RWPE2 (cell line): ENCODE measurements around the gene PON2.

Source experiments
- ATAC-seq: fragments of 200-7000 bp; cut with Tn5 transposase; 3 replicates; pipeline ENCODE4 v1.9.1; 2021; ENCODE audit warnings: low read depth
- DNase-seq: peaks from one replicate; pipeline ENCODE4 v3.0.0-alpha.2; 2020; ENCODE audit warnings: low spot score
- H3K27ac ChIP-seq: fragments of 450-650 bp; 2 replicates; pipeline ENCODE4 v1.5.1; 2017; ENCODE audit warnings: mild to moderate bottlenecking; ENCODE audit not compliant: poor library complexity, severe bottlenecking
- H3K27me3 ChIP-seq: fragments of 250-450 bp; sonication (Bioruptor Pico); 2 replicates; pipeline ENCODE4 v1.5.1; 2021; ENCODE audit warnings: mild to moderate bottlenecking, moderate library complexity; ENCODE audit not compliant: insufficient read depth, poor library complexity, severe bottlenecking
- H3K36me3 ChIP-seq: fragments of 250-450 bp; sonication (Bioruptor Pico); 2 replicates; pipeline ENCODE4 v1.5.1; 2020; ENCODE audit warnings: low read depth, mild to moderate bottlenecking, moderate library complexity
- H3K4me1 ChIP-seq: fragments of 250-450 bp; sonication (Bioruptor Pico); 2 replicates; pipeline ENCODE4 v1.5.1; 2021; ENCODE audit warnings: mild to moderate bottlenecking, moderate library complexity; ENCODE audit not compliant: insufficient read depth, poor library complexity, severe bottlenecking
- H3K4me3 ChIP-seq: fragments of 250-450 bp; sonication (Bioruptor Pico); 2 replicates; pipeline ENCODE4 v1.5.1; 2021; ENCODE audit warnings: mild to moderate bottlenecking, moderate library complexity; ENCODE audit not compliant: severe bottlenecking
- H3K9me3 ChIP-seq: fragments of 250-450 bp; sonication (Bioruptor Pico); 2 replicates; pipeline ENCODE4 v1.5.1; 2021; ENCODE audit warnings: mild to moderate bottlenecking, moderate library complexity; ENCODE audit not compliant: severe bottlenecking
- CTCF ChIP-seq: fragments of 450-650 bp; IDR thresholded peaks from one replicate; pipeline ENCODE4 v1.5.1; 2017; ENCODE audit warnings: mild to moderate bottlenecking, moderate library complexity; ENCODE audit not compliant: poor library complexity, severe bottlenecking

Gene PON2

GRCh38 chr7:95375591-95376257 is 59.1 kb downstream of the PON2 start:
- Histone ChIP-seq H3K4me3 (no peak overlapping the region), H3K27ac (no peak overlapping the region), H3K36me3 (no peaks in the 10 kb centered on the region), H3K27me3 (no peaks in the 10 kb centered on the region), H3K9me3 (no peaks in the 10 kb centered on the region), H3K4me1 (no peaks in the 10 kb centered on the region)
- DNase-seq, result no peak
- TF ChIP-seq CTCF, result no peak
- ATAC-seq, result no peak

GRCh38 chr7:95373323-95373722 is 61.5 kb downstream of the PON2 start:
- DNase-seq (no peak), ATAC-seq (no peak)
- H3K9me3 ChIP-seq, result no peaks in the 10 kb centered on the region
- no peaks in the 10 kb centered on the region for H3K27me3 ChIP-seq
- no peak overlapping the region for H3K27ac ChIP-seq
- H3K4me3 ChIP-seq, result no peak overlapping the region
- H3K36me3 ChIP-seq, result no peaks in the 10 kb centered on the region
- no peak for TF ChIP-seq CTCF
- no peaks in the 10 kb centered on the region for H3K4me1 ChIP-seq

GRCh38 chr7:95368235-95368634 is 66.6 kb downstream of the PON2 start:
- ATAC-seq, result no peak
- Histone ChIP-seq H3K27me3 (no peaks in the 10 kb centered on the region), H3K27ac (no peak overlapping the region)

GRCh38 chr7:95367606-95368005 is 67.2 kb downstream of the PON2 start:
- DNase-seq, result no peak

More at GRCh38 chr7:95368235-95368634, 66.6 kb downstream of the PON2 start:
- DNase-seq, result no peak
- H3K9me3 ChIP-seq, result no peaks in the 10 kb centered on the region
- H3K4me3 ChIP-seq, result no peak overlapping the region
- no peaks in the 10 kb centered on the region for H3K36me3 ChIP-seq
- no peak for TF ChIP-seq CTCF
- H3K4me1 ChIP-seq, result no peaks in the 10 kb centered on the region

More at GRCh38 chr7:95367606-95368005, 67.2 kb downstream of the PON2 start:
- no peaks in the 10 kb centered on the region for H3K4me1 ChIP-seq
- no peak for ATAC-seq
- no peak overlapping the region for H3K27ac ChIP-seq
- H3K27me3 ChIP-seq, result no peaks in the 10 kb centered on the region
- no peak overlapping the region for H3K4me3 ChIP-seq
- no peaks in the 10 kb centered on the region for H3K9me3 ChIP-seq
- TF ChIP-seq CTCF, result no peak
- H3K36me3 ChIP-seq, result no peaks in the 10 kb centered on the region
